ENCODE data around the gene ABCB4. TPM values are rescaled to one million over a fixed set of nuclear protein-coding genes. Genes with fewer than 3 reads are reported as not detected.
"Not testable (repeated sequence)": the region's sequence is repeated elsewhere in the genome, so short reads cannot be mapped to it uniquely, and the experiment has no call there.

Gene ABCB4
- total RNA-seq, 1 experiment from 2014 or later, result 0.20 TPM

GRCh38 chr7:87464830-87465533 is 10.5 kb downstream of the ABCB4 start:
- H3K27me3 Mint-ChIP-seq (ENCODE audit: low read depth); H2BK20ac ChIP-seq (ENCODE audit: low read depth, low read length, poor library complexity, severe bottlenecking); H3K9me3 ChIP-seq (ENCODE audit: control insufficient read depth, low read depth, low read length); H3K23me2 ChIP-seq (ENCODE audit: insufficient read length, low read depth, low read length, poor library complexity, severe bottlenecking); H3T11ph ChIP-seq (ENCODE audit: low read length); H4K20me1 ChIP-seq (ENCODE audit: control insufficient read depth, insufficient read depth, insufficient read length); H3K79me2 ChIP-seq (ENCODE audit: insufficient read depth, low read length); H4K8ac ChIP-seq (replicated peaks; ENCODE audit: insufficient read length, low read depth, low read length); H3K79me1 ChIP-seq (ENCODE audit: insufficient read depth, low read depth, low read length, poor library complexity, severe bottlenecking); H3K23ac ChIP-seq (ENCODE audit: insufficient read length, low read depth, low read length); H2BK12ac ChIP-seq (ENCODE audit: insufficient read length, low read depth, low read length); H3K56ac ChIP-seq (ENCODE audit: insufficient read length, low read depth, low read length); H2BK120ac ChIP-seq (ENCODE audit: low read depth, low read length, poor library complexity, severe bottlenecking); H3K27ac ChIP-seq (ENCODE audit: insufficient read length, low read depth, low read length); H4K5ac ChIP-seq (ENCODE audit: insufficient read length, low read depth, low read length); H2BK15ac ChIP-seq (ENCODE audit: low read depth, low read length); H3K27me3 ChIP-seq (ENCODE audit: insufficient read depth, low read length); H2AK5ac ChIP-seq (ENCODE audit: insufficient read length, low read length); H4K91ac ChIP-seq (ENCODE audit: insufficient read length, low read depth, low read length); H3K4me1 ChIP-seq (ENCODE audit: insufficient read depth, low read length); H3K4ac ChIP-seq (ENCODE audit: low read depth, low read length); H2BK5ac ChIP-seq (ENCODE audit: insufficient read length, low read length): not testable (repeated sequence)
- Histone ChIP-seq H3K4me2 (ENCODE audit: insufficient read depth, insufficient read length, low read length) (peak overlapping the region; percentile 54), H2AFZ (ENCODE audit: low read length) (peak overlapping the region; percentile 27), H3K14ac (ENCODE audit: insufficient read depth, low read length) (peak overlapping the region; percentile 77), H3K9ac (ENCODE audit: extremely low read depth, insufficient read length, low read length) (peak overlapping the region; percentile 7), H3K18ac (ENCODE audit: insufficient read length, low read depth, low read length) (peak overlapping the region; percentile 61)
- Mint-ChIP-seq H3K4me1 (peaks cover 18 to 19% of the 10 kb centered on the region in 2 experiments), H3K27ac (peak overlapping the region; percentile 44 to 94 (median 68); a peak in 3 of 7 replicates), H3K36me3 (ENCODE audit: insufficient read depth in 1 of 3, low read depth in 3 of 3) (peaks cover 9 to 28% (median 20%) of the 10 kb centered on the region in 3 experiments), H3K9me3 (peaks cover 21 to 24% of the 10 kb centered on the region in 2 experiments), H3K4me3 (peak overlapping the region; percentile 65 to 74; a peak in 4 of 5 replicates)
- DNase-seq, result peak; percentile 89
- peak; percentile 35; the same call in 2 of the 3 replicates for TF ChIP-seq CTCF (conservative IDR thresholded peaks at IDR 0.05)
- no CpG with 5 or more reads among the region's 16 CpGs for WGBS (ENCODE audit: extremely low coverage, insufficient read length, low lambda C conversion rate)
